Right atrium auricular region (tissue), 2 donors: ENCODE measurements around the gene RAB1A. TPM values are rescaled to one million over a fixed set of nuclear protein-coding genes. Genes with fewer than 3 reads are reported as not detected.
A peak's percentile ranks its signal among the peaks of the same experiment; 100 is the strongest.

Experiments used
- DNase-seq: peaks from one replicate; pipeline ENCODE4 v3.0.0-alpha.2; 2019; ENCODE audit warnings: low spot score
- H3K27ac ChIP-seq, 2 donors: fragments of 200-600 bp; sonication (generic); 1 replicate in 1 of 2; 2 replicates in 1 of 2; pipeline ENCODE4 v1.5.1; 2016 to 2019
- H3K27me3 ChIP-seq, 2 donors: fragments of 200-600 bp; sonication (generic); one replicate each; pipeline versions ENCODE4 v1.5.1 to v1.6.0; 2017 to 2019
- H3K36me3 ChIP-seq: fragments of 200-600 bp; sonication (generic); one replicate; pipeline ENCODE4 v1.5.1; 2016
- H3K4me1 ChIP-seq, 2 donors: fragments of 200-600 bp; sonication (generic); one replicate each; pipeline versions ENCODE4 v1.5.1 to v1.6.0; 2017 to 2019
- H3K4me3 ChIP-seq, 2 donors: fragments of 200-600 bp; sonication (generic); 1 replicate in 1 of 2; 2 replicates in 1 of 2; pipeline ENCODE4 v1.5.1; 2017 to 2019; ENCODE audit warnings: mild to moderate bottlenecking in 1 of 2, moderate library complexity in 1 of 2
- H3K9me3 ChIP-seq, 2 donors: fragments of 200-600 bp; sonication (generic); one replicate each; pipeline ENCODE4 v1.5.1; 2019
- total RNA-seq, 2 donors: library from RNA; depleted of rRNA; stranded (reverse); fragments of >200 nt; gene quantifications; one replicate each; pipeline ENCODE4 v1.1.0, GENCODE V29; 2016
- TF ChIP-seq, protein P1 (sequence below), 2 donors: fragments of 200-600 bp; sonication (generic); IDR thresholded peaks; one replicate each; pipeline ENCODE4 v1.5.1; 2019; ENCODE audit warnings: antibody characterized with exemption in 2 of 2

RAB1A gene
- total RNA-seq, 2 donors from 2014 or later, result 69.6 to 73.8 TPM

DNA sequence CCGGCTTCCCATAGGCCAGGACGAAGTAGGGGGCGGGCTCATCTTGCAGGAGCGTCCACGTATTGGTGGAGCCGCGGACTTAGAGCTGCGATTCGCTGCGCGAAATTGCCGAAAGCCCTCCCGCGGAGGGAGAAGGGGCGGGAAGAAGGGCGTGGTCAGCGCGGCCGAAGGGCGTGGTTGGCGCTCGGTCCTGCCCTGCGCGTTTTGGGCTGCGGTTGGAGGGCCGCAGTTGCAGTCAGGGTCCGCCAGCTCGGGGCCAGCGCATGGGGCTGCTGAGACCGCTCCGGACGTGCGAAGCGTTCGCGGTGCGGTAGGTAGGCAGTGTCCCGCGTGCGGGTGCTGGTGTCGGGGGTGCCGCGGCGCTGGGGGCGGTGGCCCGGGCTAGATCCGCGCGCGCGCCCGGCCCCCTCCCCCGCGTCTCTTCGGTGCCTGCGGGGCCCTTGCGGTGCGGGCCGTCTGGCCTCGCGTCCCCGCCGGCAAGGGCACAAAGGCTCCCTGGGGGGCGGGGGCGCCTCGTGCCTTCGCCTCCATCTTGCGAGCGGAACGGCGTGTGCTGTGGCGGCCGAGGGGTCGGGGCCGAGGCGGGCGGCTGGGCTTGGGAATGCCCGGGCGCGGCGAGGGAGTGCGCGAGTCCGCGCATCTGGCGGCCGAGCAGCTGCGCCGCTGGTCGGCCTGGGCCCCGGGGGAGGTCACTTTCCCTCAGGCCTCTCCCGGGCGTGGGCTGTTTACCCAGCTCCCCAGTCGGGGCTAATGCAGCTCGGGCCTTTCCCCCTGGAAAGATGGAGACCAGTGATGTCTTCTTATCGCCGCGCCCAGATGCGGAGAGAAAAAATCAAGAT is 73.5 kb downstream of the RAB1A start, which contains the start of gene CEP68:
CEP68 (plus strand) TSS at position 202 of the 839 bp plus-strand sequence. CDS start 13,029 bp downstream, outside the sequence.
- Histone ChIP-seq H3K27ac (peak within 1 kb of the TSS; percentile 88 to 91), H3K27me3 (no peaks in the 10 kb centered on the region), H3K4me1 (peaks cover 0 to 47% of the 10 kb centered on the region in 2 donors), H3K9me3 (no peaks in the 10 kb centered on the region), H3K4me3 (peak within 1 kb of the TSS; percentile 77 to 92), H3K36me3 (no peaks in the 10 kb centered on the region)
- TF ChIP-seq, protein P1, sequence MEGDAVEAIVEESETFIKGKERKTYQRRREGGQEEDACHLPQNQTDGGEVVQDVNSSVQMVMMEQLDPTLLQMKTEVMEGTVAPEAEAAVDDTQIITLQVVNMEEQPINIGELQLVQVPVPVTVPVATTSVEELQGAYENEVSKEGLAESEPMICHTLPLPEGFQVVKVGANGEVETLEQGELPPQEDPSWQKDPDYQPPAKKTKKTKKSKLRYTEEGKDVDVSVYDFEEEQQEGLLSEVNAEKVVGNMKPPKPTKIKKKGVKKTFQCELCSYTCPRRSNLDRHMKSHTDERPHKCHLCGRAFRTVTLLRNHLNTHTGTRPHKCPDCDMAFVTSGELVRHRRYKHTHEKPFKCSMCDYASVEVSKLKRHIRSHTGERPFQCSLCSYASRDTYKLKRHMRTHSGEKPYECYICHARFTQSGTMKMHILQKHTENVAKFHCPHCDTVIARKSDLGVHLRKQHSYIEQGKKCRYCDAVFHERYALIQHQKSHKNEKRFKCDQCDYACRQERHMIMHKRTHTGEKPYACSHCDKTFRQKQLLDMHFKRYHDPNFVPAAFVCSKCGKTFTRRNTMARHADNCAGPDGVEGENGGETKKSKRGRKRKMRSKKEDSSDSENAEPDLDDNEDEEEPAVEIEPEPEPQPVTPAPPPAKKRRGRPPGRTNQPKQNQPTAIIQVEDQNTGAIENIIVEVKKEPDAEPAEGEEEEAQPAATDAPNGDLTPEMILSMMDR (IDR thresholded peaks at IDR 0.05), result no peak
- peak; percentile 97 for DNase-seq

DNA sequence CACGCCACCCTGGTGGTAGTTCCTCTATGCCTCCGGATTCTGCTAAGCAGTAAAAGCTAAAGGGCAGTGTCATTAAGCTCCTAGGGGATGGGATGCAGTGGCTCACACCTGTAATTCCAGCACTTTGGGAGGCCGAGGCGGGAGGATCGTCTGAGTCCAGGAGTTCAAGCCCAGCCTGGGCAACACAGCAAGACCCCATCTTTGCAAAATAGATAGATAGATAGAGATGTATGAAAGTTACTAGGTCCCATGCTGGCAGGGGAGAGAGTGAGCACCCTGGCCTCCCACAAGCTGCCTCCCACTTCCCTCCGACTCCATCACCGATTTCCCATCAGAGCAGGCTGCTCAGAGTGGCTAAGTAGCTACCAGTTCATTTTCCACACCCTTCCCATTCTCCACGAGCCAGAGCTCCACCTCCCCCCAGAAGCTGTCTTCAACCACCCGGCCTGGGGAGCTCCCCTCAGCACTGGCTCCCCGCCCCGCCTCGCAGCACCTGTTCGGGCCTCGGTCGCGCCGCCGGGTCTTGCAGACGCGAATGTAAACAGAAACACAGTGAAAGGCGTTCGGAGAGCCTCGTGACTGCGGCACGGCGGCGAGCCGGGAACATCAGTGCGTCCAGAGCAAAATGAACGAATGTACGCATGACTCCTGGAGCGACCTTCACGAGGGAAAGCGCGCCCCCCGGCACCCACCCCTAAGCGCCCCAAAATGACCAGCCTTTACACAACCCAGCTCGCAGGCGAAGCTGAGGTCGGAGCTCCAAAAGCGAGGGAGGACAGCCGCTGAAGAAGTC is 74.3 kb downstream of the RAB1A start:
- H3K4me1 ChIP-seq, result peaks cover 0 to 39% of the 10 kb centered on the region in 2 donors
- peak overlapping the region; percentile 77 to 92 for H3K4me3 ChIP-seq
- no peaks in the 10 kb centered on the region for H3K9me3 ChIP-seq
- TF ChIP-seq, protein P1 (IDR thresholded peaks at IDR 0.05), result no peak
- H3K27ac ChIP-seq, result peak overlapping the region; percentile 88 to 91
- DNase-seq, result no peak
- no peaks in the 10 kb centered on the region for H3K27me3 ChIP-seq
- no peaks in the 10 kb centered on the region for H3K36me3 ChIP-seq

DNA sequence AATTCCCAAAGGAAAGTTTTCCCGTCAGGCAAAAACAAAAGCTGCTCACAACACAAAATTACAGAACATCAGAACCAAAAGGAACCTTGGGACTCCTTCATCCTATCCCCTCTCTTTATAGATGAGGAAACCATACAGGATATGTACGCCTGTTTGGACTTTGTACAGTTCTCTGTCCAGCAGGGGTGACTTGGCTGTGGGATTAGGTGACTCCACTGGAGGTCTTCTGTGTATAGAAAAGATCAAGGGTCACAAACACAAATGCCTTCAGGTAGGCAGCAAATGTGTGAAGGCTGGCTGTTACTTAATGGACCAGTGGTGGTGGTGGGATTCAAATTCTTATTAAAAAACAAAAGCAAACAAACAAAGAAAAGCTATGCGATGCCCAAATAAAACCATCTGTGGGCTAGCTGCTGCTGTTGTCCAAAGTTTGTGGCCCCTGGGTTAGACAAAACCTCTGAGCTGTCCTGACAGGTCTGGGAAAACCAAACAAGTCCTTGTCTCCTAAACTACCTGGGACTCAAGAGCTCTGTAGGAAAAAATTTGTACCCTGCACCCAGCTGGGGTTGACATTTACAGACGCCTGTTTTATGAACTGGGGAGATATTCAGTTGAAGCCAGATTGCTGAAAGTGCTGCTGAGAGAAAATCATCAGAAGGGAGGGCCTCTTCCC is 75.0 kb downstream of the RAB1A start:
- no peaks in the 10 kb centered on the region for H3K36me3 ChIP-seq
- H3K27ac ChIP-seq, result no peak overlapping the region
- TF ChIP-seq, protein P1 (IDR thresholded peaks at IDR 0.05), result no peak
- no peak for DNase-seq
- H3K27me3 ChIP-seq, result no peaks in the 10 kb centered on the region
- peak overlapping the region in 1 of 2 donors; percentile 92 for H3K4me3 ChIP-seq
- peaks cover 0 to 34% of the 10 kb centered on the region in 2 donors for H3K4me1 ChIP-seq
- no peaks in the 10 kb centered on the region for H3K9me3 ChIP-seq

DNA sequence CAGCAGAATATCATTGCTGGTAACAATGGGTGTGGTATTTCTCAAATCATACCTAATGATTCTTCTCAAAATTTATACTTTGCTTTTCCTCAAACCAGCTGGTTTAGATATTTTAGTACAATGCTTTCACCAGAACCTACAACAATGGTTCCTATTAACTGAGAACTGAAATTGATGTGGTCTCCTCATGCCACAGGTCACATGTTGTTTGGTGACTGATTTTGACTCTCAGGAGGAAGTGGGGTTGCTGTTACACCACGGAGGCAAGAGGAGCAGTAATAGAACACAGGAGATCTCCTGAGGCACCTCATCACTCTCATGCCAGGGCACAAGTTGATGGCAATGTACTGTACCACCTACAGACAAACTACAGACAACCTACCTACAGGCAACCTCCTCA is 76.7 kb downstream of the RAB1A start:
- Histone ChIP-seq H3K9me3 (no peaks in the 10 kb centered on the region), H3K27ac (no peak overlapping the region), H3K27me3 (no peaks in the 10 kb centered on the region), H3K36me3 (no peaks in the 10 kb centered on the region), H3K4me3 (no peak overlapping the region), H3K4me1 (peaks cover 0 to 19% of the 10 kb centered on the region in 2 donors)
- DNase-seq, result no peak
- TF ChIP-seq, protein P1 (IDR thresholded peaks at IDR 0.05), result no peak

DNA sequence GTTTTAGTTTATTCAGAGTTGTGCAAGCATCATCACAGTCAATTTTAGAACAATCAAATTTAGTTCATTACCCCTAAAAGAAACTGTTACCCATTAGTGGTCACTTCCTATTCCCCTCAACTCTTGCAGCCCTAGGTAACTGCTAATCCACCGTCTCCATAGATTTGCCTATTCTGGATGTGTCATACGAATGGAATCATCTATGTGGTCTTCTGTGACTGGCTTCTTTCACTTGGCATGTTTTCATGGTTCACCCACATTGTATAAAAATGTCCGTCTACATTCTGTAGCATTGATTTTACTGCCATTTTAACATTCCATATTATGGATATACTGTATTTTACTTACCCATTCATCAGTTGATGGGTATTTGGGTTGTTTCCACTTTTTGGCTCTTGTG is 79.0 kb downstream of the RAB1A start:
- no peak overlapping the region for H3K27ac ChIP-seq
- H3K4me1 ChIP-seq, result peaks cover 0 to 6% of the 10 kb centered on the region in 2 donors
- DNase-seq, result no peak
- H3K36me3 ChIP-seq, result no peaks in the 10 kb centered on the region
- H3K9me3 ChIP-seq, result no peaks in the 10 kb centered on the region
- H3K4me3 ChIP-seq, result no peak overlapping the region
- TF ChIP-seq, protein P1 (IDR thresholded peaks at IDR 0.05), result no peak
- no peaks in the 10 kb centered on the region for H3K27me3 ChIP-seq
